Measurements from ENCODE around the gene ARHGAP24. TPM values are rescaled to one million over a fixed set of nuclear protein-coding genes. Genes with fewer than 3 reads are reported as not detected.

The ARHGAP24 gene
- total and polyA plus RNA-seq, 12 donors: 0.72 to 53.4 (median 4.4) TPM

GRCh38 chr4:86043755-86044592 lies 569.0 kb downstream of the ARHGAP24 start:
- WGBS, 4 donors: 18 to 21% (median 19%) methylated on average over 8 of the region's 8 CpGs
- intact Hi-C loops (cut with DNase I): no loop called here

GRCh38 chr4:86044593-86044985 lies 569.6 kb downstream of the ARHGAP24 start:
- 39 to 72% (median 53%) methylated on average over 3 of the region's 3 CpGs for WGBS, 4 donors
- no peak overlapping the region for H3K27ac ChIP-seq
- H3K36me3 ChIP-seq (replicated peaks in 1 of 2): no peaks in the 10 kb centered on the region
- no peaks in the 10 kb centered on the region for H3K9me3 ChIP-seq (replicated peaks in 1 of 3)
- DNase-seq: no peak
- no peak overlapping the region for H3K4me3 ChIP-seq
- peaks cover 0 to 12% of the 10 kb centered on the region in 2 donors for H3K4me1 ChIP-seq (replicated peaks in 1 of 2)
- H3K27me3 ChIP-seq: no peaks in the 10 kb centered on the region
- TF ChIP-seq CTCF (IDR thresholded peaks at IDR 0.05) (no peak), POLR2A (IDR thresholded peaks at IDR 0.05) (no peak)
- intact Hi-C loops (cut with DNase I): no loop called here

More at GRCh38 chr4:86043755-86044592, 569.0 kb downstream of the ARHGAP24 start:
- Histone ChIP-seq H3K4me3 (no peak overlapping the region), H3K4me1 (replicated peaks in 1 of 2) (peaks cover 0 to 12% of the 10 kb centered on the region in 2 donors), H3K27me3 (no peaks in the 10 kb centered on the region), H3K27ac (no peak overlapping the region), H3K9me3 (replicated peaks in 1 of 3) (no peaks in the 10 kb centered on the region), H3K36me3 (replicated peaks in 1 of 2) (no peaks in the 10 kb centered on the region)
- DNase-seq: peak in 4 of 7 donors; percentile 27 to 52 (median 38)
- TF ChIP-seq POLR2A (IDR thresholded peaks at IDR 0.05): no peak
- TF ChIP-seq CTCF (IDR thresholded peaks at IDR 0.05): peak; percentile 48 to 75 (median 60)

DNA sequence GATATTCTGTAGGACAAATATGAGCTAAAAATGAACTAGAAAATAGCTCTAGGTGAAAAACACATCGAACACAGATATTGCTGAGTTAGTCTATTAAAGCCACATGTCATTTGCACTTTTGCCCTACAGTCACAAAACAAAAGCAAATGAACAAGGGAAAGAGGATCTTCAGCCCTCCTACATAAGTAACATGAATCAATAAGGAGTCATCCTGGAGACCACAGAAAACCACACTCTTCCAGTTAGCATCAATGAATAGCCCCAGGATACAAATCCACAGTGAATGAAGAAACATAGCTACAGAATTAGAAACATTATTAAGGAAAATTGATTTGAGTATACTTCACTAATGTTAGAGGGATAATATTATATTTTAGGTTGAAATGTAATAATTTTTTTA lies 573.5 kb downstream of the ARHGAP24 start:
- DNase-seq: no peak
- no peaks in the 10 kb centered on the region for H3K27me3 ChIP-seq
- intact Hi-C loops (cut with DNase I): no loop called here
- no peaks in the 10 kb centered on the region for H3K9me3 ChIP-seq (replicated peaks in 1 of 3)
- no peaks in the 10 kb centered on the region for H3K36me3 ChIP-seq (replicated peaks in 1 of 2)
- TF ChIP-seq POLR2A (IDR thresholded peaks at IDR 0.05) (no peak), CTCF (IDR thresholded peaks at IDR 0.05) (no peak)
- H3K4me3 ChIP-seq: no peak overlapping the region
- 74 to 84% (median 78%) methylated on average over 1 of the region's 1 CpG for WGBS, 4 donors
- H3K27ac ChIP-seq: no peak overlapping the region
- peaks cover 0 to 12% of the 10 kb centered on the region in 2 donors for H3K4me1 ChIP-seq (replicated peaks in 1 of 2)

- no peak overlapping the region for H3K27ac ChIP-seq
- DNase-seq: no peak
- H3K4me1 ChIP-seq (replicated peaks in 1 of 2): peaks cover 0 to 7% of the 10 kb centered on the region in 2 donors
- 97 to 100% (median 99%) methylated on average over 1 of the region's 1 CpG for WGBS, 4 donors
- no peaks in the 10 kb centered on the region for H3K27me3 ChIP-seq
- H3K4me3 ChIP-seq: no peak overlapping the region
- H3K36me3 ChIP-seq (replicated peaks in 1 of 2): no peaks in the 10 kb centered on the region
- intact Hi-C loops (cut with DNase I): no loop called here
- H3K9me3 ChIP-seq (replicated peaks in 1 of 3): no peaks in the 10 kb centered on the region
- TF ChIP-seq CTCF (IDR thresholded peaks at IDR 0.05) (no peak), POLR2A (IDR thresholded peaks at IDR 0.05) (no peak)
Observed at GRCh38 chr4:86050496-86050895, 575.5 kb downstream of the ARHGAP24 start.

MicroRNAs within 50 kb of the gene (microRNA counts, 767-probe panel; counts per million panel counts)
- microRNA hsa-miR-4451: 0 counts per million in 2 donors

Small RNA genes within 50 kb of the gene (microRNA-seq; reads per million reads assigned to microRNA genes)
- gene MIR4451: 0 to 0.28 (median 0) reads per million in 3 donors

Small RNA genes within 50 kb of the gene (small RNA-seq; reads per million reads assigned to genes)
- gene MIR4451: 0 to 0.17 reads per million in 2 donors
